Transverse colon (tissue), 4 donors: Measurements from ENCODE around the gene TBC1D19. TPM values are rescaled to one million over a fixed set of nuclear protein-coding genes. Genes with fewer than 3 reads are reported as not detected.
"Not testable (repeated sequence)": the region's sequence is repeated elsewhere in the genome, so short reads cannot be mapped to it uniquely, and the experiment has no call there.

Source experiments
- DNase-seq: peaks from one replicate; pipeline ENCODE4 v3.0.0-alpha.2; 2019
- H3K27ac ChIP-seq, 4 donors: fragments of 200-600 bp; sonication (generic); 2 replicates each; pipeline ENCODE4 v1.5.1; 2016 to 2018; ENCODE audit warnings: inconsistent platforms in 4 of 4
- H3K27me3 ChIP-seq: fragments of 200-600 bp; sonication (generic); 2 replicates; pipeline ENCODE4 v1.5.1; 2017; ENCODE audit warnings: inconsistent platforms
- H3K36me3 ChIP-seq, 4 donors: fragments of 200-600 bp; sonication (generic); 2 replicates each; pipeline ENCODE4 v1.5.1; 2017 to 2019; ENCODE audit warnings: inconsistent platforms in 4 of 4
- H3K4me1 ChIP-seq, 4 donors: fragments of 200-600 bp; sonication (generic); 2 replicates each; pipeline ENCODE4 v1.5.1; 2017 to 2020; ENCODE audit warnings: inconsistent platforms in 4 of 4
- H3K4me3 ChIP-seq, 4 donors: fragments of 200-600 bp; sonication (generic); 1 replicate in 1 of 4; 2 replicates in 3 of 4; pipeline versions ENCODE4 v1.5.1 to v1.6.1; 2017 to 2019; ENCODE audit warnings: inconsistent platforms in 4 of 4
- H3K9me3 ChIP-seq, 2 donors: fragments of 200-600 bp; sonication (generic); 2 replicates each; pipeline ENCODE4 v1.5.1; 2017 to 2019; ENCODE audit warnings: inconsistent platforms in 2 of 2
- CTCF ChIP-seq, 5 experiments: fragments of 200-600 bp in 3 of 5; fragments of 450-650 bp in 2 of 5; sonication (generic) in 3 of 5; IDR thresholded peaks; 1 replicate in 2 of 5; 2 replicates in 3 of 5; pipeline ENCODE4 v1.5.1; 2016 to 2017; ENCODE audit warnings: antibody characterized with exemption in 5 of 5, inconsistent platforms in 3 of 5, mild to moderate bottlenecking in 2 of 5, moderate library complexity in 1 of 5
- EP300 ChIP-seq: sonication (generic); formaldehyde crosslinking; IDR thresholded peaks from one replicate; pipeline ENCODE4 v1.6.1; 2017; ENCODE audit warnings: antibody characterized with exemption, low read depth
- POLR2A ChIP-seq: fragments of 450-650 bp; IDR thresholded peaks from one replicate; pipeline ENCODE4 v1.6.1; 2016; ENCODE audit warnings: antibody characterized with exemption, mild to moderate bottlenecking, moderate library complexity
- POLR2AphosphoS5 ChIP-seq, 3 donors: sonication (generic); formaldehyde crosslinking; IDR thresholded peaks; one replicate each; pipeline ENCODE4 v1.6.1; 2016; ENCODE audit warnings: antibody characterized with exemption in 3 of 3
- WGBS, 2 donors: methylation state at CpG; one replicate each; pipeline ENCODE4 v1.1.5; 2018; ENCODE audit warnings: low coverage in 1 of 2; 5-methylcytosine and 5-hydroxymethylcytosine counted together
- in situ Hi-C, 4 donors: fragments of 200-750 bp; cut with MboI; loops; one replicate each; pipeline versions ENCODE4 v1.15.0 to v1.15.1; 2017; ENCODE audit warnings: low sequenced_read_pairs in 3 of 4, low pct_ligation_motif_present in 1 of 4, low pct_unique_long_range_greater_than_20kb in 1 of 4
- intact Hi-C: fragments of 100-400 bp; cut with DNase I; formaldehyde crosslinking; loops from one replicate; pipeline ENCODE4 v1.15.1; 2023; ENCODE audit warnings: low total_unique reads
- total RNA-seq, 4 donors: library from RNA; depleted of rRNA; stranded (reverse); fragments of >200 nt; gene quantifications; one replicate each; pipeline ENCODE4 v1.1.0, GENCODE V29; 2016

The TBC1D19 gene
- total RNA-seq, 4 donors from 2014 or later: 6.3 to 19.1 (median 9.6) TPM

- 89 to 96% methylated on average over 3 of the region's 3 CpGs for WGBS, 2 donors
- H3K4me3 ChIP-seq: no peak overlapping the region
- H3K27me3 ChIP-seq: no peaks in the 10 kb centered on the region
- H3K36me3 ChIP-seq: no peaks in the 10 kb centered on the region
- DNase-seq: no peak
- intact Hi-C loops (no loop called here), in situ Hi-C loops (no loop called here)
- H3K4me1 ChIP-seq: no peaks in the 10 kb centered on the region
- H3K27ac ChIP-seq: no peak overlapping the region
- H3K9me3 ChIP-seq: no peaks in the 10 kb centered on the region
- TF ChIP-seq EP300 (no peak), POLR2A (no peak), CTCF (IDR thresholded peaks at IDR 0.05) (no peak), POLR2AphosphoS5 (IDR thresholded peaks at IDR 0.05) (no peak)
These were observed 37.5 kb downstream of the TBC1D19 start for GRCh38 chr4:26621366-26621765.

- in situ Hi-C loops (no loop called here), intact Hi-C loops (no loop called here)
- no peaks in the 10 kb centered on the region for H3K9me3 ChIP-seq
- 79 to 82% methylated on average over 2 of the region's 2 CpGs for WGBS, 2 donors
- H3K4me1 ChIP-seq: no peaks in the 10 kb centered on the region
- H3K27me3 ChIP-seq: no peaks in the 10 kb centered on the region
- no peak overlapping the region for H3K4me3 ChIP-seq
- H3K36me3 ChIP-seq: no peaks in the 10 kb centered on the region
- H3K27ac ChIP-seq: no peak overlapping the region
- no peak for TF ChIP-seq CTCF (IDR thresholded peaks at IDR 0.05)
- TF ChIP-seq POLR2A: no peak
- no peak for TF ChIP-seq POLR2AphosphoS5 (IDR thresholded peaks at IDR 0.05)
- no peak for TF ChIP-seq EP300
- no peak for DNase-seq
These were observed 39.0 kb downstream of the TBC1D19 start for GRCh38 chr4:26622913-26623312.

DNA sequence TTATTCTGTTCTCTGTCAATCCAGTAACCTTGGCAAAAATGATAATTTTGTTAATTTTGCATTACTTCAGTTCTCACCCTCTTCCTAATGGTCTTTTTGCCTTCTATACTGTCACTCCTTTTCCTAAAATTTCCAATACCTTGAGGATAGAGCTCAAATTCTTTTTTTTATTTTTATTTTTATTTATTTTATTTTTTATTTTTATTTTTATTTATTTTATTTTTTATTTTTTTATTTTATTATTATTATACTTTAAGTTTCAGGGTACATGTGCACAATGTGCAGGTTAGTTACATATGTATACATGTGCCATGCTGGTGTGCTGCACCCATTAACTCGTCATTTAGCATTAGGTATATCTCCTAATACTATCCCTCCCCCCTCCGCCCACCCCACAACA, 42.8 kb downstream of the TBC1D19 start:
- H3K4me1 ChIP-seq, H3K9me3 ChIP-seq, DNase-seq, H3K4me3 ChIP-seq, in situ Hi-C loops, H3K27me3 ChIP-seq, intact Hi-C loops, H3K27ac ChIP-seq, H3K36me3 ChIP-seq: not testable (repeated sequence)
- WGBS, 2 donors: 100% methylated on average over 2 of the region's 2 CpGs; no CpG with 5 or more reads in 1 of the 2 donors

- H3K9me3 ChIP-seq: no peaks in the 10 kb centered on the region
- H3K27ac ChIP-seq: no peak overlapping the region
- in situ Hi-C loops: no loop called here
- TF ChIP-seq EP300 (no peak), POLR2AphosphoS5 (IDR thresholded peaks at IDR 0.05) (no peak), CTCF (IDR thresholded peaks at IDR 0.05) (no peak), POLR2A (no peak)
- no peak overlapping the region for H3K4me3 ChIP-seq
- peaks cover 0 to 6% (median 0%) of the 10 kb centered on the region in 4 donors for H3K36me3 ChIP-seq
- intact Hi-C loops: no loop called here
- no peaks in the 10 kb centered on the region for H3K4me1 ChIP-seq
- no peak for DNase-seq
- no peaks in the 10 kb centered on the region for H3K27me3 ChIP-seq
- WGBS, 2 donors: 90 to 100% methylated on average over 1 of the region's 1 CpG
These were observed 49.0 kb downstream of the TBC1D19 start for GRCh38 chr4:26632916-26633315.

GRCh38 chr4:26634237-26634636, 50.4 kb downstream of the TBC1D19 start:
- in situ Hi-C loops: no loop called here
- Histone ChIP-seq H3K9me3 (no peaks in the 10 kb centered on the region), H3K27me3 (no peaks in the 10 kb centered on the region), H3K36me3 (peaks cover 0 to 6% (median 2%) of the 10 kb centered on the region in 4 donors), H3K4me3 (no peak overlapping the region), H3K4me1 (no peaks in the 10 kb centered on the region), H3K27ac (no peak overlapping the region)
- TF ChIP-seq CTCF (IDR thresholded peaks at IDR 0.05): no peak
- no peak for TF ChIP-seq POLR2AphosphoS5 (IDR thresholded peaks at IDR 0.05)
- TF ChIP-seq POLR2A: no peak
- TF ChIP-seq EP300: no peak
- intact Hi-C loops: no loop called here
- WGBS, 2 donors: 76 to 97% methylated on average over 2 of the region's 2 CpGs
- DNase-seq: no peak
